Measurements from ENCODE around the gene SUCLG2. TPM values are rescaled to one million over a fixed set of nuclear protein-coding genes. Genes with fewer than 3 reads are reported as not detected.

The SUCLG2 gene, protein sequence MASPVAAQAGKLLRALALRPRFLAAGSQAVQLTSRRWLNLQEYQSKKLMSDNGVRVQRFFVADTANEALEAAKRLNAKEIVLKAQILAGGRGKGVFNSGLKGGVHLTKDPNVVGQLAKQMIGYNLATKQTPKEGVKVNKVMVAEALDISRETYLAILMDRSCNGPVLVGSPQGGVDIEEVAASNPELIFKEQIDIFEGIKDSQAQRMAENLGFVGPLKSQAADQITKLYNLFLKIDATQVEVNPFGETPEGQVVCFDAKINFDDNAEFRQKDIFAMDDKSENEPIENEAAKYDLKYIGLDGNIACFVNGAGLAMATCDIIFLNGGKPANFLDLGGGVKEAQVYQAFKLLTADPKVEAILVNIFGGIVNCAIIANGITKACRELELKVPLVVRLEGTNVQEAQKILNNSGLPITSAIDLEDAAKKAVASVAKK
- 64.2 and 87.4 TPM in 2 replicates for total RNA-seq
- polyA plus RNA-seq, result 56.8 and 65.0 TPM in 2 replicates
- polyA plus RNA-seq (2012), result 53.4 and 61.0 TPM in 2 replicates
- polyA minus RNA-seq (ENCODE audit: low replicate concordance), result 5.3 and 7.1 TPM in 2 replicates

DNA sequence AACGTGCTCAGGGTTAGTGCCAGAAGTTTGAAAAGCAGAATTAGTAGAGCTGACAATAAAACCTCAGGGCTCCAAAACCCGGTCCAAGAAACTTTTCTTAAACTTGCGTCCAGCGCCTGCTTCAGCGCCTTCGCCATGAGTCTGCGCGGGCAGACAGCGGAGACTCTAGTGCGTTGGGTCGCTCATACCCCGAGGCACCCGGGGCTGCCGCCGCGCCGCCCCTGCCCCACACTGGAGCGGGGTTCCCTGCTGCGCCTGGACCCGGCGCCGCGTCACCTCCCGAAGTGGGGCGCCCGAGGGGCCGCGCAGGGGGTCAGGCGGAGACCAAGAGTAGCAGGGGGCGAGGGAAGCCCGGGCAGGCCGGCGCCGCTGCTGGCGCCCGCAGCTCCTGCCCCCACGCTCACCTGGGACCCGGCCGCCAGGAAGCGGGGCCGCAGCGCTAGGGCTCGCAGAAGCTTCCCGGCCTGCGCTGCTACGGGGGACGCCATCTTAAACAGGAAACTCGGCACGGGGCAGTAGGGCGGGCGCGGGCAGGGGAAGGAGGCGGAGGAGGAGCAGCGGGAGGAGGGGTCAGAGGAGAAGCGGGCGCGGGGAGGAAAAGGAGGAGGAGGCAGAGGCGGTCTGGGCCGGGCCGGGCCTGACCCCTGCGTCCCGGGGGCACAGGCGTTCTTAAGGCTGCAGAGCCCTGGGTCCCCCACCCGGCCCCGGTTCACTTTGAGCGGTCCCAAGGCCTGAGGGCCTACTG is at the start of gene SUCLG2:
SUCLG2 (minus strand) TSS at position 514 of the 745 bp plus-strand sequence; CDS start at position 488, 26 bp downstream.
- Histone ChIP-seq H3K27me3 (ENCODE audit: control insufficient read depth, insufficient read depth, low read length) (no peaks in the 10 kb centered on the region), H3K9ac (ENCODE audit: insufficient read depth, low read length) (peak within 1 kb of the TSS; percentile 94), H3K4me1 (ENCODE audit: control insufficient read depth, extremely low read depth, insufficient read depth, low read length) (no peaks in the 10 kb centered on the region), H3K27ac (ENCODE audit: insufficient read depth, low read length) (peak within 1 kb of the TSS; percentile 95), H3K79me2 (ENCODE audit: control insufficient read depth, insufficient read depth, low read length) (peaks cover 23% of the 10 kb centered on the region), H3K4me3 (replicated peaks in 1 of 4; ENCODE audit: control extremely low read depth in 1 of 4, insufficient read depth in 1 of 4, low read depth in 3 of 4, low read length in 4 of 4) (peak within 1 kb of the TSS; percentile 54 to 85 (median 64)), H3K9me3 (ENCODE audit: control insufficient read depth, insufficient read depth, low read depth, low read length) (no peaks in the 10 kb centered on the region), H2AFZ (ENCODE audit: low read length) (peak within 1 kb of the TSS; percentile 98), H3K4me2 (ENCODE audit: extremely low read depth, insufficient read depth, low read length) (peak within 1 kb of the TSS; percentile 92), H4K20me1 (ENCODE audit: control insufficient read depth, extremely low read depth, insufficient read depth, low read length) (no peaks in the 10 kb centered on the region), H3K36me3 (ENCODE audit: control insufficient read depth, insufficient read depth, low read length) (no peaks in the 10 kb centered on the region)
- TF ChIP-seq, protein P1, sequence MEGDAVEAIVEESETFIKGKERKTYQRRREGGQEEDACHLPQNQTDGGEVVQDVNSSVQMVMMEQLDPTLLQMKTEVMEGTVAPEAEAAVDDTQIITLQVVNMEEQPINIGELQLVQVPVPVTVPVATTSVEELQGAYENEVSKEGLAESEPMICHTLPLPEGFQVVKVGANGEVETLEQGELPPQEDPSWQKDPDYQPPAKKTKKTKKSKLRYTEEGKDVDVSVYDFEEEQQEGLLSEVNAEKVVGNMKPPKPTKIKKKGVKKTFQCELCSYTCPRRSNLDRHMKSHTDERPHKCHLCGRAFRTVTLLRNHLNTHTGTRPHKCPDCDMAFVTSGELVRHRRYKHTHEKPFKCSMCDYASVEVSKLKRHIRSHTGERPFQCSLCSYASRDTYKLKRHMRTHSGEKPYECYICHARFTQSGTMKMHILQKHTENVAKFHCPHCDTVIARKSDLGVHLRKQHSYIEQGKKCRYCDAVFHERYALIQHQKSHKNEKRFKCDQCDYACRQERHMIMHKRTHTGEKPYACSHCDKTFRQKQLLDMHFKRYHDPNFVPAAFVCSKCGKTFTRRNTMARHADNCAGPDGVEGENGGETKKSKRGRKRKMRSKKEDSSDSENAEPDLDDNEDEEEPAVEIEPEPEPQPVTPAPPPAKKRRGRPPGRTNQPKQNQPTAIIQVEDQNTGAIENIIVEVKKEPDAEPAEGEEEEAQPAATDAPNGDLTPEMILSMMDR (conservative IDR thresholded peaks at IDR 0.05 in 1 of 2, IDR thresholded peaks at IDR 0.05 in 1 of 2; ENCODE audit: low read depth in 1 of 2, low read length in 2 of 2), result no peak
- no peak for TF ChIP-seq EZH2 (IDR thresholded peaks at IDR 0.05; ENCODE audit: low read length, missing control alignments)
- peak; percentile 82 to 85 for DNase-seq (ENCODE audit: low read depth in 2 of 2)

DNA sequence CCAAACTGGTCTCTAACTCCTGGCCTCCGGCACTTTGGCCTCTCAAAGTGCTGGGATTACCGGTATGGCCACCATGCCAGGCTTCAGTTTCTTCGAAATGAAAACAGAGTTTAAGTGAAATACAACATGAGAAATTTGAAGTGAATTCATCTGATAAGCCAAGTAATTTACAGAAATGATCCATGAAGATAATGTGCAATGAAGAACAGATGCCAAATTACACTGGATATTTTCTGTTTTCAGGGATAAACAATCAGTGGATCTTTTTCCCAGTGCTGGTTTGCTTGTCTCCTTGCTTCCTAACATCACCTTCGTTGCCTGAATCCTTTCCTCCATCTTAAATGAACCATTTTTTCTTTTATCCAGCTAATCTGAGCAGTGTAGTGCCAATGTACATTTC is 46.2 kb upstream of the SUCLG2 start:
- Histone ChIP-seq H3K27me3 (ENCODE audit: control insufficient read depth, insufficient read depth, low read length) (no peaks in the 10 kb centered on the region), H3K36me3 (ENCODE audit: control insufficient read depth, insufficient read depth, low read length) (no peaks in the 10 kb centered on the region), H2AFZ (ENCODE audit: low read length) (no peak overlapping the region), H3K9ac (ENCODE audit: insufficient read depth, low read length) (no peak overlapping the region), H4K20me1 (ENCODE audit: control insufficient read depth, extremely low read depth, insufficient read depth, low read length) (no peaks in the 10 kb centered on the region), H3K9me3 (ENCODE audit: control insufficient read depth, insufficient read depth, low read depth, low read length) (no peaks in the 10 kb centered on the region), H3K4me1 (ENCODE audit: control insufficient read depth, extremely low read depth, insufficient read depth, low read length) (no peaks in the 10 kb centered on the region), H3K27ac (ENCODE audit: insufficient read depth, low read length) (no peak overlapping the region), H3K4me2 (ENCODE audit: extremely low read depth, insufficient read depth, low read length) (no peak overlapping the region), H3K79me2 (ENCODE audit: control insufficient read depth, insufficient read depth, low read length) (no peaks in the 10 kb centered on the region), H3K4me3 (replicated peaks in 1 of 4; ENCODE audit: control extremely low read depth in 1 of 4, insufficient read depth in 1 of 4, low read depth in 3 of 4, low read length in 4 of 4) (no peak overlapping the region)
- no peak for DNase-seq (ENCODE audit: low read depth in 2 of 2)
- TF ChIP-seq EZH2 (IDR thresholded peaks at IDR 0.05; ENCODE audit: low read length, missing control alignments), result no peak
- TF ChIP-seq, protein P1 (conservative IDR thresholded peaks at IDR 0.05 in 1 of 2, IDR thresholded peaks at IDR 0.05 in 1 of 2; ENCODE audit: low read depth in 1 of 2, low read length in 2 of 2), result no peak

DNA sequence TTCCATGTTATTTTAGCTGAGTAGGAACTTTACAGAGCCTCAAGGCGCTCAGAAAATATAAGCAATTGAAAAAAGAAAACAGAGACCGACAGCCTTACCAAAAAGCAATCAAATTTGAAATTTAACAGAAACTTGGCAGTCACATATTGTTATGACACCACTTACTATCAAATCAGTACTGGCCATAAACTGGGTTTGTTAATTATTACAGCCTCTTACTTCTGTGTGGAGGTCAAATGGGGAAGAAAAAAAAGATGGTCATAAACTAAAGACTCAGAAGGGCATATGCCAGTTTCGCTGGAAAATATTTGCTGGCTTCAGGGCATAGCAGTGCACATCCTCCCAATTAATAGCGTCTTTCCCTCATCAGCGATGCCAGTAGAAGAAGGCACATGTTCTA is 45.5 kb upstream of the SUCLG2 start:
- H3K27me3 ChIP-seq (ENCODE audit: control insufficient read depth, insufficient read depth, low read length), result no peaks in the 10 kb centered on the region
- H3K9ac ChIP-seq (ENCODE audit: insufficient read depth, low read length), result no peak overlapping the region
- no peaks in the 10 kb centered on the region for H3K79me2 ChIP-seq (ENCODE audit: control insufficient read depth, insufficient read depth, low read length)
- H3K4me2 ChIP-seq (ENCODE audit: extremely low read depth, insufficient read depth, low read length), result no peak overlapping the region
- no peak overlapping the region for H2AFZ ChIP-seq (ENCODE audit: low read length)
- H4K20me1 ChIP-seq (ENCODE audit: control insufficient read depth, extremely low read depth, insufficient read depth, low read length), result no peaks in the 10 kb centered on the region
- H3K4me3 ChIP-seq (replicated peaks in 1 of 4; ENCODE audit: control extremely low read depth in 1 of 4, insufficient read depth in 1 of 4, low read depth in 3 of 4, low read length in 4 of 4), result no peak overlapping the region
- no peak for DNase-seq (ENCODE audit: low read depth in 2 of 2)
- no peaks in the 10 kb centered on the region for H3K4me1 ChIP-seq (ENCODE audit: control insufficient read depth, extremely low read depth, insufficient read depth, low read length)
- no peaks in the 10 kb centered on the region for H3K9me3 ChIP-seq (ENCODE audit: control insufficient read depth, insufficient read depth, low read depth, low read length)
- H3K36me3 ChIP-seq (ENCODE audit: control insufficient read depth, insufficient read depth, low read length), result no peaks in the 10 kb centered on the region
- H3K27ac ChIP-seq (ENCODE audit: insufficient read depth, low read length), result no peak overlapping the region
- no peak for TF ChIP-seq EZH2 (IDR thresholded peaks at IDR 0.05; ENCODE audit: low read length, missing control alignments)
- TF ChIP-seq, protein P1 (conservative IDR thresholded peaks at IDR 0.05 in 1 of 2, IDR thresholded peaks at IDR 0.05 in 1 of 2; ENCODE audit: low read depth in 1 of 2, low read length in 2 of 2), result no peak
